Raji (cell line): ENCODE data around the gene RAPGEF4.

ENCODE experiments used
- POLR2A ChIP-seq: IDR thresholded peaks from 2 replicates; pipeline ENCODE4 v1.6.1; 2011; ENCODE audit warnings: low read depth, low read length, control low read depth; ENCODE audit not compliant: insufficient read depth

Gene RAPGEF4

DNA sequence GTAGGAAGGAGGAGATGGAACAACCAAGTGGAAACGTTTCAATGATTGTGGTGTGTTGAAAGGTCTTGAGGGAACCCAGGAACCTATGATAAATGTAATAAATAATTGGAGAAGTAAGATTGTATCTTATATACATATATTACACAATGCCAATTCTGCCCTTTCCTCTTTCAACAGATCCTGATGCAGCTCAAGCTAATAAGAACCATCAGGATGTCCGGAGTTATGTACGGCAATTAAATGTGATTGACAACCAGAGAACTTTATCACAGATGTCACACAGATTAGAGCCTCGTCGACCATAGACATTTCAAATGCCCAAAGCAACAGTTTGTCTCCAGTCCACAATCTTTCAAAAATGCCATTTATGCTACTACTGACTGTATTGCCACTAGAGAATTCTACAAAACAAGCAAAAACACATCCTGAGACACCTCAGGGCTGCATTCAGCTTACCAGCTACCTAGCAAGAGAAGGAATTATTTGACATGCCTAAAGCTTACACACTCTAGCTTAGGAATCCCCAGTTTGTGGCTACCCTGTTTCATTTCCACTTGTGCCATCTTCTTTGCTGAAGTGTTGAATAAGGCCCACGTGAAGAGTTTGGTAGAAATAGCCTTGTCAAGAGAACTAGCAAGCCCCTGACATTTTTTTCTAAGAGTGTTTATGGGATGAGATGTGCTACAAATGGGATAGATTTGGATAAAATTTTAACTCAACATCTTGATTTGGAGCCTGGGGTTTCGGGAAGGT lies 316.0 kb downstream of the RAPGEF4 start:
- no peak for TF ChIP-seq POLR2A

DNA sequence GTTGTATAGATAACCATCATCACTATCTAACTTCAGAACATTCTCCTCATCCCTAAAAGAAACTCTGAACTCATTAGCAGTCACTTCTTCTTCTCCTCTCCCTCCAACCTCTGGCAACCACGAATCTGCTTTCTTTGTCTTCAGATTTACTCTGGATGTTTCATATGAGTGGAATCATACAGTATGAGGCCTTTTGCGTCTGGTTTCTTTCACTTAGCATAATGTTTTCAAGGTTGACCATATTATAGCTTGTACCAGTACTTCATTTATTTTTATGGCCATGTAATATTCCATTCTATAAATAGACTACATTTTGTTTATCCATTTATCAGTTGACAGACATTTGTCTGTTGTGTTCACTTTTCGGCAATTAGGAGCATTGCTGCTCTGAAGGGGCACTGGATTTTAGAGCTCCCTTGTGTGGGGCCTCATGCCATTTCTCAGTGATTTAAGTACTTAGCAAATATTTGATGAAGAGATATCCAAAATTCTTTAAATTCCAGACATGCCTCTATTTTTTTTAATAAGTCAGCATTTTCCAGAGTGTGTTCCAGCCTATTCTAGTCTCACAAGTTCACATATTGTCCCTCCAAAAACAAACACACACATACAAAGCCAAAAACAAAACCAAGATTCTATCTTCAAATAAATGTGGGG lies 317.5 kb downstream of the RAPGEF4 start:
- no peak for TF ChIP-seq POLR2A

DNA sequence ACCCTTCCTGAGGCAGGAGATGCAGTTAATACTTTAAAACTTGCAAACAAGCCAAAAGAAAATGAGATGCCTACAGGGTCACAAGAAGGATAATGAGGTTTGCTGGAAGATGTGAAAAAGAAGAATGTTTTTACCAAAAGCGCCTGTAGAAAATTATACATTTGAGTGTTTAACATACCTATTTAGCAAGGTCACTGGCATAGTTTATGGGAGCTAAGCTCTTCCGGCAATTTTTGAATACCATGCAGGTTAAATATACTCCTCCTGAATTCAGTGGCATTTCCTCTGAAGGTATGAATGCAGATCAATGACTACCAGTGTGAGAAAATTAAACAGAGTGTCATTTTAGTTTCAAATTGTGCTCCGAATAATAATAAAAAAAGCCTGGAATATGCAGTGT lies 318.8 kb downstream of the RAPGEF4 start:
- no peak for TF ChIP-seq POLR2A

DNA sequence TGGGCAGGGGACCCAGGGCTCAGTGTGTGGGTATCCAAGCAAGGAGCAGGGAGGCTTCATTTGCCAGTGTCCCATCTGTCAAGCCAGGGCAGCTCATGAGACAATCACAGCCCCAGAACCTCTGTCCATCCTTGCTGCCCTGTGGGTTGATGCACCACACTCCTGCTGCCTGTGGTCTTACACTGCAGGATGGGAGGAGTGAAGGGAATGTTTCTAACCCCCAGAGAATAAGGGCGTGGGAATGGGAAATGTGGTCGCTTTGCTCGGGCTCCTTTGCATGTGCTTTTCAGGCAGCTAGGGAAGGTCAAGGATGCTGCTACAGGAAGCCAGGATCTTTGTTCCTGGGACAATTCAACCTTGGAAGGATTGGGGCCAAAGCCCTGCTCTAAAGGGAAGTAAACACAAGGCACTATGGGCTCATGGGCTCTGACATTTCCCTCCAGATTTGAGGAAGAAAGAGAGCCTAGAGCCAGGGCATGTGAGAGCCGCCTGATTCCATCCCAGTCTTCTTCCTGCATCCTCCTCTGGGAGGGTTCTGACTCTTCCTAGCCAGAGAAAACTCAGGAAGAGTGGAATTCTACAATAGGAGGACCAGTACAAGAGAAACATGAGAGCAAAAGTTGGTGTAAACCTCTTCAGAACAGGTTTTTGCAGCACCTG lies 321.2 kb downstream of the RAPGEF4 start:
- TF ChIP-seq POLR2A, result no peak

DNA sequence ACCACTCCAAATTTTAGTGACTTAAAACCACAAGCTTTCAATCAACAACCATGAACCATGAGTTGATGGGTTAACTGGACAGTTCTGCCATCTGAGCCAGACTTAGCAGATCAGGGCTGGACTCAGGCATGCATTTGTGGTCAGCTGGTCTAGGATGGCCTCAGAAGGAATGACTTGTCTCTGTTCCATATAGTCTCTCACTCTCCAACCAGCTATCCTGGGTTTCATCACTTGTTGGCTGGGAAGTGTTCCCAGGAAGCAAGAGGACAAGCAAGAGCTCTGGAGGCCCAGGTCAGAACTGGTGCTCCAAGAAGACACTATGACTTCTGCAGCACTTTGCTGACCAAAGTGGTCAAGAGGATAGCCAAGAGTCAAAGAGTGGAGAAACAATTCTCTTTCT lies 322.5 kb downstream of the RAPGEF4 start:
- no peak for TF ChIP-seq POLR2A

DNA sequence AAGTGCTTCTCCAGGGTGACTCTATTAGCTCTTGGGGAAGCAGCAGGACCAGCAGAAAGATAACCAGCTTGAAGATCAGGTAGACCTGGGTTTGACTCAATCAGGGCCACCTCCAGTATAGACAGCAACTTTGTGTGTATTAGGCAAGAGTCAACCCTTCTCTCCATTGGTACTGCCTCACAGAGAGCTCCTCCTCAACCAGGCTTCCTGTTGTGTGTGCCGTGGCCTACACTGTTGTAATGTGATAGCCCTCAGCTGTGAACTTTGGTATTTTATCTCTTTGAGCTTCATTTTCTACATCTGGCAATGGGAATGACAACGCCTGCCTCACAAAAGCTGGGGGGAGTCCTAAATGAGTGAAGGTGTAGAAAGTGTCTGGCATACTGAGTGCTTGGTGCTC lies 323.0 kb downstream of the RAPGEF4 start:
- no peak for TF ChIP-seq POLR2A

DNA sequence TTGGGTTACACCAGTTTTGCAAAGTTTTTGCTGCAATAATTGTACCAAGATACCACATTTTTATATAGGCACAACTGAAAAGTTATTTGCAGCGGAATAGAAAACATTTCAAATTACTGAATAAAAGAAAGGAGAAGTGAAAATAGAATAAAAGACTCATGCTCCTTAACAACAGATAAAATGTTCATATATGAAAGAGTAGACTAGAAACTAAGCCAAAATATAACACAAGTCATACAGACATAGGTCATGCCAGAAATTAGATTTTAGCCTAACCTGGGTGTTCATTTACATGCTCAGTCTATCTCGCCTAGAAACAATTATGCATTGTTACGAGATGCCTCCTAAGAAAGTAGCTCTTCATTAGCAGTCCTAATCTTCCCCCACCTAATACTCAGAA lies 323.6 kb downstream of the RAPGEF4 start:
- no peak for TF ChIP-seq POLR2A

DNA sequence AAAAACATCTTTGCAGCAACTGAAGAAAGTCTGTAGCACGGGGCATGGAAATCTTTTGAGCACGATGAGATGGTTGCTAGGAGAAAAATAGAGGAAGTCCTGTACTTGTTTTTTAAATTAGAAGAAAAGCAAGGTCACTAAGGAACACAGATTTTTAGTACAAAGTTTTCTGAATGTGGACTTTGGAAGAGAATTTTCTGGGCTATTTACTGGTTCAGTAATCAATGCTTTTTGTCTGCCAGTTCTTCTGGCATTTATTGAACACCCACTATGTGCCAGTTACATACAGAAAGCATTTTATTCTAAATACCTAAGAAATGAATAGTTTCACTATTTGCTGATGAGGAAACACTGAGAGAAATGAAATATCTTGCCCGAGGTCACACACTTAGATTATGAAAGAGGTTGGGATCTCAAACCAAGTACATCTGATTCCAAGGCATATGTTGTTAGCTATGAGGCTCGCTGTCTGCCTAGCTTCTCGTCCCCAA lies 324.4 kb downstream of the RAPGEF4 start:
- no peak for TF ChIP-seq POLR2A

DNA sequence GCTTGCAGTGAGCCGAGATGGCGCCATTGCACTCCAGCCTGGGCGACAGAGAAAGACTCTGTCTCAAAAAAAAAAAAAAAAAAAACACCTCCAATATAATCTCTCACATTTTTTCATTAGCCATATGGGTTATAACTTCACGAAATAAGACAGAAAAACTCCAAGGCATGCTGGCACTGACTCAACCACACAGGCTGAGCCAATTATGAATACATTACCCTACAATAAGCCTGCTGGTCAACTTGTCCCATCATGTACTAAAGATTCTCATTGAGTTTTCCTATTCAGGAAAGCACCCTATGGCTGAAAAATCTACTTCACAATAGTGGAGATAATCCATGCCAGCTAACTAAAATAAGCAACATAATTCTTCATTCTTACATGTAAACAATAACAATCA lies 327.2 kb downstream of the RAPGEF4 start:
- no peak for TF ChIP-seq POLR2A

DNA sequence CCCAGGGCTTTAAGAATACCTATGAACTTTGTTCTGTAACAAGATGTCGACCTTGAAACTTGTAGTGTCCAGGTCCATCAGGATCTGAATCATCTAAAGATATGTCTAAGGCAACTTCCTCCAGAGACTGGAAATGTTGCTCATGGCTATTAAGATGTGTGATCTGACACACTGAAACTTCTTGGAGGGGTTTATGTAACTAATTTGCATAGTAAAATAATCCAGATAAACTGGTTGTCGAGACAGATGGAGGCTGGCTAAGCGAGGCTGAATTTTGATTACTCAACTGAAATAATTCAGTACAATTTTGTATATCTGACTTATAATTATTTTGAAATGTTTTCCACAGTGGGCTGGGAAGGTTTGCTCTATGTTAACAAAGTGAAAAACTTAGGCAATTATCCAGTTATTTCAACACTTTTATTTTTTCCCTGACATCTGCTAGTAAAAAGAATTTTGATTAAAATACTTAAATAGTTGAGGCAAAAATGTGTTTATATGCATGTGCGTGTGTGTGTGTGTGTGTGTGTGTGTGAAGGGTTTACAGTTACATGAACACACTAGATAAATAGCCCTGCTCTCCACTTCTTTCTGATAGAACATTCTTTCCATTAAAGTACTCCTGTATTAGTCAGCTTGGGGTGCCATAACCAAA lies 328.6 kb downstream of the RAPGEF4 start:
- TF ChIP-seq POLR2A, result no peak

DNA sequence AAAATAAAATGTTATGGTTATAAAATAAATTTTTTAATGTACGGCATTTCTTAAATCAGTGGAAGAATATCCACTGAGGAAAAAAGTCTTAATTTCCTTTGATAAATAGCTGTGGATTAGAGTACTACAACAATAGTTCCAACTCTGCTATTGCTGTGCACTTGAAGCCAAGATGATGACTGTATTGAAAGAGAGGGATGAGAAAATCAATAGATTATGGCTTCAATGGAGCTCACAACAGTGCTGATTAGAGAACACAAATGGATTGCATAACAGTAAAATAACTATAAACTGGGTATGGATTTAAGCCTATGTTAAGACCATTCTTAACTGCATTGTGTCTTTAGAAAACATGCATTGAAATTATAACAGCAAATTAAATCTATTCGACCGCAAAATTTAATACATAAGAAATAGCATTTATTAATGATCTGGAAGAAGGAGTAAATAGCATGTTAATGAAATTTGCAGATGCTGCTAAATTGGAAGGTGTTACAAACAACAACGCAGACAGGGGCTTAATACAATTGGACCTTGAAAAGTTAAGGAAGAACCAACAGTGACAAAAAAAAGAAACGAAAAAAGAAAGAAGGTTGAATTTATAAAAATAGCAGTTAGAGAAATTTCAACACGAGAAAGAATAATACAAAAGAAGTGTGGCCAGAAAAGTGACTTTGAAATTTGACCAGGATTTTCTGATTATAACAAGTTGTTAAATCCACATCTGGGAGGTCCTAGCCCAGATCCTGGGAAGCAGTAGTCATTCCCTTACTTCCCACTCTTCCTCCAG lies 331.4 kb downstream of the RAPGEF4 start:
- TF ChIP-seq POLR2A, result no peak

DNA sequence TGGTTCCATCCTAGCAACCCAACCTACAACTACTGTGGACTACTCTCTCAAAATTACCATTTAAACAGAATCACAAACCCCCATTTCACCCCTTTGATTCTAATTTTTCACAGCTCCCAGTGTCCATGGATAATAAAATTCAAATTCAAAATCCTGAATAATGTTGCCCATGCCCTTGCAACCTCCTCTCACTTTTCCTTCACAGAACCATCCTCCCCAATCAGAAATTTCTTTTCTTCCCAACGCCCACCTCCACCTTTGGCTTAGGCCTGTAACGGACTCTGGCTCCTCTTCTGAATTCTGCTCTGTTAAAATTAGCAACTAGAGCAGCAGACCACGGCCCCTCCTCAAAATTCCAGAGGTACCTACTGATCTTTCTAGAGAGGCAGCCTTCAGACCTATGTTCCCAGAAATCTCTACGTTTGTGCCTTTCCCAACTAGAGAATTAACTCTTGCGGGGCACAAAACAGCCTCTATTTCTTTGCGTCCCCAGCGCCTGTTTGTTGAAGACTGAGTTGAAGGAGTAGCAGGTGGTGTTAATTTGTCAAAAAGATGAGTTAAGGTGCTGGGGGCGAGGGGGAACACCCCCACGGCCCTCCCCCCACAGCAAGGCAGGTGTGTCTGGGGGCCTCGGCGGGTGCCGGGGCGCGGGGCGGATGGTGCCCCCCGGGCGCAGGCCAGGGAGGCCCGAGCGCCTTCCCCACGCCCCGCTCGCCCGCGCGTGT lies 339.6 kb downstream of the RAPGEF4 start:
- TF ChIP-seq POLR2A, result no peak

DNA sequence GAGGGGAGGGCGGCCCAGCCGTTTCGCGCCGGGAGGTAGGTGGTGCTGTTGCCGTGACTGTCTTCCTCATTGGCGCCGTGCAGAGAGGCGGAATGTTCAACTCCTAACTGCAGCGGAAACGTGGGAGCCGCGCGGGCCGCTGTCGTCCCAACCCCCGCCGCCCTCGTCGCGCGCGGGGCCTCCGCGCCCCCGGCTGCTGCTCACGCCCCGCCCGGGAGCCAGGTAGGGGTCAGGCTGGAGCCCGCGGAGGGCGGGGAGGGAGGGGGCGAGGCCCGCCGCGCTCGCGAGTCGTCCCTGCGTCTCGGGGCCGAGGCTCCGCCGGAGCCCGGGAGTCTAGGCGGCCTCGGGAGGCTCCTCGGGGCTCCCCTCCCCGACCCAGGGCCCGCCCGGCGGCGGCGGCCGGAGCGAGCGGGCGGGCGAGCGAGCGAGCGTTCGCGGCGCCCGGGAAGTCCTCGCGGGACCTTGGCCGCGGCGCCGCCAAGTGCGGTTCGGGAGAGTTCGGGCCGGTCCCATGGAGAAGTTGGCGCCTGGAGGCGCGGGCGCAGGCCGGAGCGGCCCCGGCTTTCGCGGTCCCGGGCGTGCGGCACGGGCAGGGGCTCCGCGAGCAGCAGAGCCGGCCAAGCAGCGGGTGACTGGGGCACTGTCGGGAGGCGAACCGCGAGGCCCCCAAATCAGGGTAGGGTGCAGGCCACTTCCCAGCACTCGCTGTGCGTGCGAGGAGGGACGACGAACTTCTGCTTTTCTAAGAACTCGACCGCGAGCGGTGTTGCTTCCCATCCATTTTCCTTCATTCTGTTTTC lies 340.3 kb downstream of the RAPGEF4 start, which contains the start of gene MAP3K20:
Gene MAP3K20, plus strand, starts transcription at position 66 of the 800 bp plus-strand sequence. CDS start 15,186 bp downstream, outside the sequence.
- peak; percentile 56 for TF ChIP-seq POLR2A
